HCT116 (cell line): Measurements from ENCODE around the gene SIGLEC7. TPM values are rescaled to one million over a fixed set of nuclear protein-coding genes. Genes with fewer than 3 reads are reported as not detected.

Source experiments
- ATAC-seq: fragments of 200-7000 bp; cut with Tn5 transposase; 2 replicates; pipeline ENCODE4 v1.9.1; 2020; ENCODE audit warnings: mild to moderate bottlenecking, moderate library complexity
- BruUV-seq: library from RNA; stranded (reverse); fragments of 400-500 nt; replicated peaks from 2 replicates; lab custom pipeline; 2021; lab: Mats Ljungman, UMichigan
- CTCF ChIA-PET: fragments of 300-600 bp; sonication (Branson Sonifier 250); formaldehyde crosslinking; loops from one replicate; lab custom pipeline; 2021; ENCODE audit warnings: antibody characterized with exemption; lab: Charles Lee
- POLR2A ChIA-PET: fragments of 300-600, 350-600 bp; sonication (Branson Sonifier 250); formaldehyde crosslinking; loops from one replicate; lab custom pipeline; 2021; ENCODE audit warnings: antibody characterized with exemption; lab: Charles Lee
- RAD21 ChIA-PET, 2 experiments: fragments of 300-600 bp; sonication (Branson Sonifier 250); formaldehyde crosslinking; loops; one replicate each; lab custom pipeline; 2023; ENCODE audit warnings: low total read pairs in 2 of 2; ENCODE audit not compliant: uncharacterized antibody in 2 of 2, unreplicated experiment in 2 of 2, low non-redundant PET in 1 of 2; lab: Charles Lee
- DNase-seq: peaks from one replicate; pipeline ENCODE4 v3.0.0-alpha.2; 2010; ENCODE audit warnings: low read depth, low spot score
- H2AFZ ChIP-seq: fragments of 200-600 bp; shearing (Covaris generic), sonication (generic); 2 replicates; pipeline ENCODE4 v1.6.1; 2017; ENCODE audit warnings: low read depth, mixed run types, mixed read lengths, antibody characterized with exemption, low read length; ENCODE audit not compliant: poor library complexity, severe bottlenecking
- H3K27ac ChIP-seq: 2 replicates; pipeline ENCODE4 v1.5.1; 2012; ENCODE audit warnings: low read depth, low read length
- H3K27me3 ChIP-seq: fragments of 200-600 bp; sonication (generic); 2 replicates; pipeline ENCODE4 v1.6.1; 2016; ENCODE audit warnings: mixed run types, low read length, mixed read lengths; ENCODE audit not compliant: insufficient read depth
- H3K36me3 ChIP-seq, 2 experiments: fragments of 200-500 bp in 1 of 2; fragments of 200-600 bp in 1 of 2; sonication (Bioruptor generic) in 1 of 2; sonication (generic) in 1 of 2; 2 replicates each; pipeline versions ENCODE4 v1.5.1 to v1.6.1; 2014 to 2016; ENCODE audit warnings: low read length in 2 of 2, inconsistent platforms in 1 of 2, mixed read lengths in 1 of 2, mixed run types in 1 of 2; ENCODE audit not compliant: insufficient read depth in 2 of 2, control insufficient read depth in 1 of 2
- H3K4me1 ChIP-seq, 2 experiments: fragments of 200-600 bp in 1 of 2; sonication (generic) in 1 of 2; 2 replicates each; pipeline versions ENCODE4 v1.5.1 to v1.6.1; 2012 to 2017; ENCODE audit warnings: low read length in 2 of 2, inconsistent platforms in 1 of 2, mild to moderate bottlenecking in 1 of 2, mixed read lengths in 1 of 2, mixed run types in 1 of 2, moderate library complexity in 1 of 2; ENCODE audit not compliant: insufficient read depth in 2 of 2, control insufficient read depth in 1 of 2
- H3K4me2 ChIP-seq: fragments of 200-600 bp; sonication (generic); 2 replicates; pipeline ENCODE4 v1.6.1; 2017; ENCODE audit warnings: mixed run types, low read length, mixed read lengths
- H3K4me3 ChIP-seq, 2 experiments: fragments of 200-600 bp in 1 of 2; sonication (generic) in 1 of 2; replicated peaks in 1 of 2; 2 replicates each; pipeline ENCODE4 v1.5.1; 2011 to 2016; ENCODE audit warnings: low read length in 2 of 2, control low read depth in 1 of 2, low read depth in 1 of 2, mild to moderate bottlenecking in 1 of 2, mixed read lengths in 1 of 2, mixed run types in 1 of 2
- H3K79me2 ChIP-seq: fragments of 200-600 bp; sonication (generic); 2 replicates; pipeline ENCODE4 v1.6.1; 2017; ENCODE audit warnings: mild to moderate bottlenecking, mixed run types, low read length, moderate library complexity, mixed read lengths; ENCODE audit not compliant: insufficient read depth
- H3K9ac ChIP-seq: fragments of 200-600 bp; sonication (generic); 2 replicates; pipeline ENCODE4 v1.6.1; 2016; ENCODE audit warnings: low read length, mixed read lengths
- H3K9me2 ChIP-seq: fragments of 200-600 bp; sonication (generic), shearing (Covaris generic); 2 replicates; pipeline ENCODE4 v1.6.1; 2017; ENCODE audit warnings: mixed run types, mild to moderate bottlenecking, moderate library complexity; ENCODE audit not compliant: insufficient read depth
- H3K9me3 ChIP-seq, 2 experiments: fragments of 200-500 bp in 1 of 2; fragments of 200-600 bp in 1 of 2; sonication (Bioruptor generic) in 1 of 2; sonication (generic) in 1 of 2; 2 replicates each; pipeline ENCODE4 v1.6.1; 2014 to 2017; ENCODE audit warnings: low read length in 2 of 2, mixed read lengths in 2 of 2, inconsistent platforms in 1 of 2, low read depth in 1 of 2, mild to moderate bottlenecking in 1 of 2, mixed run types in 1 of 2, moderate library complexity in 1 of 2; ENCODE audit not compliant: control insufficient read depth in 1 of 2, insufficient read depth in 1 of 2
- H4K20me1 ChIP-seq: fragments of 200-600 bp; sonication (generic), shearing (Covaris generic); 2 replicates; pipeline ENCODE4 v1.6.1; 2017; ENCODE audit warnings: mixed run types, mild to moderate bottlenecking, moderate library complexity; ENCODE audit not compliant: insufficient read depth
- ATF3 ChIP-seq: IDR thresholded peaks from 2 replicates; pipeline ENCODE4 v1.6.1; 2012
- CEBPB ChIP-seq: IDR thresholded peaks from 2 replicates; pipeline ENCODE4 v1.6.1; 2012; ENCODE audit warnings: low read depth
- EGR1 ChIP-seq: IDR thresholded peaks from 2 replicates; pipeline ENCODE4 v1.6.1; 2012; ENCODE audit warnings: low read depth
- EZH2 ChIP-seq: fragments of 200-600 bp; sonication (generic); IDR thresholded peaks from 2 replicates; pipeline ENCODE4 v1.6.1; 2017; ENCODE audit warnings: antibody characterized with exemption, mixed run types
- EZH2phosphoT487 ChIP-seq: fragments of 200-600 bp; IDR thresholded peaks from 2 replicates; pipeline ENCODE4 v1.6.1; 2018; ENCODE audit warnings: antibody characterized with exemption, borderline replicate concordance
- FOSL1 ChIP-seq: IDR thresholded peaks from 2 replicates; pipeline ENCODE4 v1.6.1; 2012; ENCODE audit warnings: low read depth
- POLR2A ChIP-seq: IDR thresholded peaks from 2 replicates; pipeline ENCODE4 v1.7.0; 2011; ENCODE audit warnings: borderline replicate concordance; ENCODE audit not compliant: insufficient read depth, insufficient read length; ENCODE audit errors: extremely low read depth
- SP1 ChIP-seq: IDR thresholded peaks from 2 replicates; pipeline ENCODE4 v1.6.1; 2012; ENCODE audit warnings: low read depth
- SRF ChIP-seq: IDR thresholded peaks from 2 replicates; pipeline ENCODE4 v1.6.1; 2012; ENCODE audit warnings: low read depth
- YY1 ChIP-seq: IDR thresholded peaks from 2 replicates; pipeline ENCODE4 v1.6.1; 2011; ENCODE audit warnings: low read length, low read depth, moderate library complexity, mild to moderate bottlenecking; ENCODE audit not compliant: insufficient replicate concordance; ENCODE audit errors: extremely low read depth
- ZBTB33 ChIP-seq: IDR thresholded peaks from 2 replicates; pipeline ENCODE4 v1.6.1; 2011; ENCODE audit warnings: mild to moderate bottlenecking, low read length, moderate library complexity; ENCODE audit not compliant: insufficient replicate concordance; ENCODE audit errors: extremely low read depth
- ZFX ChIP-seq: fragments of 450-650 bp; IDR thresholded peaks from 2 replicates; pipeline ENCODE4 v1.6.1; 2017
- intact Hi-C: fragments of 100-400 bp; cut with micrococcal nuclease; formaldehyde crosslinking; loops from 2 replicates; pipeline ENCODE4 v1.10.0; 2022
- total RNA-seq: library from RNA; stranded (reverse); gene quantifications from one replicate; pipeline ENCODE4 v1.2.1, GENCODE V29; 2021; ENCODE audit not compliant: unreplicated experiment

Gene SIGLEC7
- total RNA-seq, 1 experiment from 2014 or later, result not detected

- Histone ChIP-seq H3K27me3 (no peaks in the 10 kb centered on the region), H3K4me2 (no peak overlapping the region), H3K9me3 (no peaks in the 10 kb centered on the region), H3K27ac (no peak overlapping the region), H3K4me1 (peaks cover 0 to 6% of the 10 kb centered on the region in 2 experiments; a peak in 1 of 4 replicates), H3K36me3 (peaks cover 6 to 12% of the 10 kb centered on the region in 2 experiments; a peak in 3 of 4 replicates), H3K79me2 (peaks cover 9% of the 10 kb centered on the region; the same call in 1 of the 2 replicates), H3K4me3 (no peak overlapping the region), H2AFZ (no peak overlapping the region), H3K9ac (no peak overlapping the region), H4K20me1 (no peaks in the 10 kb centered on the region), H3K9me2 (no peaks in the 10 kb centered on the region)
- intact Hi-C loops, result loop anchor here (5.0 to 10.0 kb wide), 2 partner anchors 192 to 734 kb away; partner anchors contain the start of gene NAPSA
- ChIA-PET CTCF (no interaction called here), RAD21 (no interaction called here), POLR2A (no interaction called here)
- no peak for ATAC-seq
- TF ChIP-seq POLR2A (no peak), ZBTB33 (no peak), EZH2phosphoT487 (no peak), EGR1 (no peak), FOSL1 (no peak), ATF3 (no peak), ZFX (no peak), EZH2 (no peak), SRF (no peak), CEBPB (no peak), SP1 (no peak), YY1 (no peak)
- no peak for DNase-seq
- BruUV-seq, result no TSS peak
Observed at GRCh38 chr19:51099047-51099382, 43.1 kb upstream of the SIGLEC7 start.
